Stimulated activated CD4-positive, alpha-beta T cell treated with anti-CD3 and anti-CD28 coated beads, Interleukin-2, amount 100 ng/mL, for 24 hours (primary cell): ENCODE data around the gene LZTS2.

Experiments
- DNase-seq, 2 donors: peaks; one replicate each; pipeline ENCODE4 v3.0.0-alpha.2; 2020

Gene LZTS2

GRCh38 chr10:101014966-101015581 lies 15.5 kb downstream of the LZTS2 start:
- DNase-seq, result peak in 1 of 2 donors; percentile 37

DNA sequence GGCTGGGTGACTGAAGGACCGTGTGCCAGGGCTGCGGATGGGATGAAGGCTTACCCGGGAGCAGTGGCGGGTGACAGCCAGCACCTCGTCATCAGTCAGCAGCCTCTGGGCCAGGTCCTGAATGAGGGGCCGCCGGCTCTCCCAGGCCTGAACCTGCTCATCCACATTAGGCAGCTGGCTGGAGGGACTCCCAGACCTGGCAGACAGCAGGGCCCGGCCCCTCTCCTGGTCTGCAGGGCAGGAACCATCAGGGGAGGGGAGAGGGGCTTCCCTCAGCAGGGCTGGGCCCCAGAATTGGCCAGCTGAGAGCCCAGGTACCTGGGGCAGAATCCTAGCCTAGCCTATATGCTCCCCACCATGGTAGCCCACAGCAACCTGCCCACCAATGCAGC lies 16.0 kb downstream of the LZTS2 start:
- DNase-seq, result no peak

- DNase-seq, result no peak
These were observed 17.2 kb downstream of the LZTS2 start for GRCh38 chr10:101016814-101017213.

GRCh38 chr10:101018118-101018599 lies 18.6 kb downstream of the LZTS2 start:
- no peak for DNase-seq

GRCh38 chr10:101018600-101019439 lies 19.2 kb downstream of the LZTS2 start:
- peak; percentile 79 to 90 for DNase-seq

- no peak for DNase-seq
These were observed 19.8 kb downstream of the LZTS2 start for GRCh38 chr10:101019440-101019703.

- no peak for DNase-seq
These were observed 20.9 kb downstream of the LZTS2 start for GRCh38 chr10:101020427-101021075.

GRCh38 chr10:101021239-101021638 lies 21.6 kb downstream of the LZTS2 start:
- no peak for DNase-seq

DNA sequence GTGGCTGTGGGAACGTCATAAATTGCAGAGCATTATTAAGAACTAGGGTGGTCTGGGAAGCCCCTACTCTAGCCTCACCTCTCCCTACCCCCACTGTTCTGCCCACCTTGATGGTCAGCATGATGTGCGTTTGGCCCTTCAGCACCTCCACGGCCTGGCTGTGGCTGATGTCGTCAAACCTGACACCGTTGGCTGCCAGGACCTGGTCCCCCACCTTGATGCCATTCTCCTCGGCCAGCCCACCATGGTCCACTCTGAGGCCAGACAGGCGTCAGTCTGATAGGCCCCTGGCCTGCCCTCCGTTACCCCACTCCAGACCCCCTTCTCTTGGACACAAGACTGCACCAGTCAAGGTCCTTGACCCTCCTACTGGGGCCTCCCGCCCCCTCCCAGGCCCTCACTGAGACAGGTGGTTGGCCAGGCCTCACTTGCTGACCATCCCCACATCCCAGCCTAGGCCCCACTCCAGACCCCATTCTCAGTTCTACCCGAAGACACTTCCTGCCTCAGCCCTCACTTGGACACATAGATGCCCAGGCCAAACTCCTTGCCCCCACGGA lies 22.2 kb downstream of the LZTS2 start:
- no peak for DNase-seq

- no peak for DNase-seq
These were observed 23.5 kb downstream of the LZTS2 start for GRCh38 chr10:101022967-101023705.

GRCh38 chr10:101027106-101027720 lies 27.6 kb downstream of the LZTS2 start:
- no peak for DNase-seq

GRCh38 chr10:101028446-101029337 lies 29.1 kb downstream of the LZTS2 start:
- DNase-seq, result no peak

GRCh38 chr10:101029520-101030295 lies 30.1 kb downstream of the LZTS2 start:
- no peak for DNase-seq

DNA sequence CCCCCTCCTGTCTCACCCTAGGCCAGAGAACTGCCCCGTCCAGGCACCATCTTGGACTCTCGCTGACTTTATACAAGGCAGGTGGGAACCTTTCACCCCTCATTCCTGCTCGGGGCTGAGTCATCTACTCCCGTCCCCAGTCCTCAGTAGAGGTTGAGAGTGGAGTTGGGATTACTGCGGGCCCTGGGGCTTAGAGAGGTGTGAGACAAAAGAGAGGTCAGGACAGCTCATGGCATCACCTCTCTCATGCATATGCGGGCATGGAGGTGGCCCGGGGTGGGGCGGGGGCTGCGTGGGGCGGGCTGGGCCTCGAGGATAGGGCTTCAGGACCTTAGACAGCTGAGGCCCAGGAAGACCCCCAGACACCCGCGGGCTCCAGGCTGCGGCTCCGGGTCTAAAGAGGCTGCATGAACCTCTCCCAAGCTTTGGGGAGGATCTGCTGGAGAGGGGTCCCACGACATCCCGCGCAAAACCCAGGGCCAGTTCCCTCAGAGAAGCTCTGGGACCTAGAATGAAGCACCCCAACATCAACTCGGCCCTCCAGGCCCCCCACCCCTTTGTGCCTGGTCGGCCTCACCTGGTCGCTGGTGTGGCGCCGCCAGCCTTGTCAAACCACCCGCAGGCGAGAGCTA lies 31.0 kb downstream of the LZTS2 start:
- no peak for DNase-seq

DNA sequence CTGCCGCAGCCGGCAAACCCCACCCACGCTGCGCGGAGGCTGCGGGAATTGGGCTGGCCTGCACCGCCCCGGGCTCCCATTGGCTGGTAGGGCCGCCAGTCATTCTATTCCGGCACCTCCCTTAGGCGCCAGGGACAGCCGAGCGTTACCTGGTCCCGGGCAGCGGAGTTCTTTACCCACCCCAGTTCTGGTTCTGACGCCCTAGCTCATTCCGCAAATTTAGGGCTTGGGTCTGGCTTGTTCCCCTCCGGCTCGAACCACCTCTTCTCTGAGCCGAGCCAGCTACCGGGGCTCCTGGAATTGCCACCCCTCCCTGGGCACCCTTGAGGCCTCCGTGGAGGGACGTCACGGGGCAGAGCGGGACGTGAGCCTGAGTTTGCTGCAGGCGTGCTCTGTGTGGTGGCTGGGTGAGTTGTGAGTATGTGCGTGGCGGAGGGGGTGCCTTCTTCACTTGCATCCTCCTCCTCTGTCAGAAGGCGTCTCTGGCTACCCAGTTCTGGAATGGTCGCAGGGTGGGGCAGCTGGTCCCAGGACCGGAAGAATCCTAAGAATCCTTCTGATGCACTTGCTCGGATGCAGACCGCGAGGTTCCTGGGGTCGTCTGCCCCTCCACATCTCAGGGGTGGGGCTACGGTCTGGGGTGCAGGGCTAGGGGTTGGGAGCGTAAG lies 31.7 kb downstream of the LZTS2 start, which contains the start of the genes PDZD7 and SFXN3:
PDZD7 (minus strand) TSS at position 2 of the 668 bp plus-strand sequence. CDS start 910 bp downstream, outside the sequence.
SFXN3 (plus strand) TSS at position 107 of the 668 bp plus-strand sequence. CDS start 3,461 bp downstream, outside the sequence.
- DNase-seq, result peak; percentile 97 to 98

DNA sequence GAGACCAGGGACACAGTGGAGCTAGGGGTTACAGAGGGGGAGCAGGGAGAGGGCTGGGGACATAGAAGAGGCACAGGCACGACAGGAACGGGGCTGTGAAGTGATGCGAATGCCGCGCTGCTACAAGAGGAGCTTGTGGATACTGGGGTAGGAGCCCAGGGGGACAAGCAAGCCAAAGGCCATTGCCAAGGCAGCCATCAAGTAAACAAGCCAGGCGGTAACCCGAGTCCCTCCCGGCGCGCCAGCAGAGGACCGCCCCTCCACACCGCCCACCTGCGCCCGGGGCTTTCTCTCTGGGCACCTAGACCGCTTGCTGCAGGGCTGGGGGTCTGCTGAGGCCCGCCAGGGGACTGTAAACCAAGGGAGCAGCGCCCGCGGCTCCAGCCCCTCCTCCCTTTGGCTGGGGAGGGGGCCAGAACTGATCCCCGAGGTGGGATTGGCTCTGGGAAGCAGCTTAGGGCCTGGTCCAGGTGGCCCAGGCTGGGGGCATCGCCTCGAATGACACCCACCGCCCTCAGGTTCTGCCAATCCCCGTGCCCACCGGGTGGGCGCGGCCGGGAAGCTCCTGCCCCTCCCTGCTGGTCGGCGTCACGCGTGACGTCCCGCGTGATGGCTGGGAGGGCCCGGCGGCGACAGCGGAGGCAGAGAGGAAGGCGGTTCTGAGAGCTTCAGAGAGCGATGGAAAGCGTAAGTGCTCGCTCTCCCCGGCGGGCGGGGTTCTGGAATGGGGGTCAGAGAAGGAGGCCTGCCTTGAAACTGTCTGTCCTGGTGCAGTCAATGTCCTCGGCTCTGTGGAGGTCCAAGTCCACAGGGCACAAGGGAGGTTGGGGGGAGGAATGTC lies 32.4 kb downstream of the LZTS2 start:
- peak; percentile 74 to 78 for DNase-seq

GRCh38 chr10:101032637-101033224 lies 33.1 kb downstream of the LZTS2 start:
- peak; percentile 57 to 65 for DNase-seq

GRCh38 chr10:101033276-101033675 lies 33.7 kb downstream of the LZTS2 start:
- DNase-seq, result no peak
